A549 (cell line): ENCODE results near the gene ERN2.

Experiments used
- CHD4 ChIP-seq: fragments of 200-600 bp; sonication (generic); IDR thresholded peaks from 2 replicates; pipeline ENCODE4 v1.6.1; 2016; ENCODE audit warnings: antibody characterized with exemption, mild to moderate bottlenecking, borderline replicate concordance
- FOSB ChIP-seq: fragments of 250-450 bp; sonication (Bioruptor Pico); IDR thresholded peaks from 2 replicates; pipeline ENCODE4 v1.5.0; 2020; ENCODE audit warnings: mild to moderate bottlenecking, moderate library complexity
- HDAC2 ChIP-seq: fragments of 200-600 bp; sonication (generic); IDR thresholded peaks from 2 replicates; pipeline ENCODE4 v1.6.1; 2016
- JUN ChIP-seq, 2 experiments: fragments of >200 bp; sonication (Bioruptor Twin); formaldehyde crosslinking; IDR thresholded peaks; 2 replicates in 1 of 2; 3 replicates in 1 of 2; pipeline ENCODE4 v1.6.1; 2016 to 2017
- POLR2A ChIP-seq: IDR thresholded peaks from 2 replicates; pipeline ENCODE4 v1.6.1; 2012; ENCODE audit warnings: mild to moderate bottlenecking, low read length
- RFX5 ChIP-seq: fragments of 450-650 bp; IDR thresholded peaks from 2 replicates; pipeline ENCODE4 v1.7.1; 2014; ENCODE audit warnings: antibody characterized with exemption, mild to moderate bottlenecking, moderate library complexity
- ZC3H11A ChIP-seq: fragments of 450-650 bp; IDR thresholded peaks from 2 replicates; pipeline ENCODE4 v1.6.1; 2014; ENCODE audit warnings: antibody characterized with exemption, mild to moderate bottlenecking
- ZFP36 ChIP-seq: fragments of 450-650 bp; IDR thresholded peaks from 2 replicates; pipeline ENCODE4 v1.6.1; 2014; ENCODE audit warnings: borderline replicate concordance; ENCODE audit not compliant: partially characterized antibody
- ZSCAN20 ChIP-seq: fragments of 250-450 bp; sonication (Bioruptor Pico); IDR thresholded peaks from 2 replicates; pipeline ENCODE4 v1.8.0; 2022; ENCODE audit warnings: mild to moderate bottlenecking, moderate library complexity
- TF ChIP-seq, protein P1 (sequence below): fragments of >200 bp; sonication (Bioruptor Twin); formaldehyde crosslinking; IDR thresholded peaks from 3 replicates; pipeline ENCODE4 v1.5.1; 2016

DNA sequence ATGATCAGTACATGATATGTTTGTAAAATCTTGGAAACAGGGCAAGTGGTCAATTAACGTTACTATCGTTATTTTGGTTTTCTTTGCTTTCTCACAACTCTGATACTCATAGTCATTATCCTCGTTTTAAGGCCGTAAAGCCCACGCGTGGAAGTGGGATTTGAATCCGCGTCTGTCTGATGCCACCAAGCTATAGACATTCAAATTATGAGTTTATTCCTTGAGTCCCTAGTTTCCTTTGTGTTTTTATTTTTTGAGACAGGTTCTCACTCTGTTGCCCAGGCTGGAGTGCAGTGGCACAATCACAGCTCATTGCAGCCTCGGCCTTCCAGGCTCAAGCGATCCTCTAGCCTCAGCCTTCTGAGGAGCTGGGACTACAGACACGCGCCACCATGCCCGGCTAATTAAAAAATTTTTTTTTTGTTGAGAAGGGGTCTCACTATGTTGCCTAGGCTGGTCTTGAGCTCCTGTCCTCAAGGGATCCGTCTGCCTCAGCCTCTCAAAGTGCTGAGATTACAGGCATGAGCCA, 70.7 kb downstream of the ERN2 start:
- no peak for TF ChIP-seq ZFP36
- TF ChIP-seq, protein P1, sequence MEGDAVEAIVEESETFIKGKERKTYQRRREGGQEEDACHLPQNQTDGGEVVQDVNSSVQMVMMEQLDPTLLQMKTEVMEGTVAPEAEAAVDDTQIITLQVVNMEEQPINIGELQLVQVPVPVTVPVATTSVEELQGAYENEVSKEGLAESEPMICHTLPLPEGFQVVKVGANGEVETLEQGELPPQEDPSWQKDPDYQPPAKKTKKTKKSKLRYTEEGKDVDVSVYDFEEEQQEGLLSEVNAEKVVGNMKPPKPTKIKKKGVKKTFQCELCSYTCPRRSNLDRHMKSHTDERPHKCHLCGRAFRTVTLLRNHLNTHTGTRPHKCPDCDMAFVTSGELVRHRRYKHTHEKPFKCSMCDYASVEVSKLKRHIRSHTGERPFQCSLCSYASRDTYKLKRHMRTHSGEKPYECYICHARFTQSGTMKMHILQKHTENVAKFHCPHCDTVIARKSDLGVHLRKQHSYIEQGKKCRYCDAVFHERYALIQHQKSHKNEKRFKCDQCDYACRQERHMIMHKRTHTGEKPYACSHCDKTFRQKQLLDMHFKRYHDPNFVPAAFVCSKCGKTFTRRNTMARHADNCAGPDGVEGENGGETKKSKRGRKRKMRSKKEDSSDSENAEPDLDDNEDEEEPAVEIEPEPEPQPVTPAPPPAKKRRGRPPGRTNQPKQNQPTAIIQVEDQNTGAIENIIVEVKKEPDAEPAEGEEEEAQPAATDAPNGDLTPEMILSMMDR: no peak
- no peak for TF ChIP-seq ZC3H11A
- TF ChIP-seq FOSB (CRISPR knock-in tag): no peak
- TF ChIP-seq POLR2A: no peak
- TF ChIP-seq HDAC2: no peak
- no peak for TF ChIP-seq JUN (IDR thresholded peaks at IDR 0.05)
- TF ChIP-seq RFX5: no peak
- no peak for TF ChIP-seq ZSCAN20 (CRISPR knock-in tag)
- no peak for TF ChIP-seq CHD4
